Activated naive CD8-positive, alpha-beta T cell (primary cell): ENCODE results near the gene TIGAR.

Experiments used
- H3K27ac Mint-ChIP-seq: one replicate; pipeline ENCODE4 v1.8.0; 2021; ENCODE audit warnings: mixed read lengths
- H3K27me3 Mint-ChIP-seq: one replicate; pipeline ENCODE4 v1.8.0; 2021; ENCODE audit warnings: mixed read lengths
- H3K36me3 Mint-ChIP-seq: one replicate; pipeline ENCODE4 v1.8.0; 2021; ENCODE audit warnings: mixed read lengths
- H3K4me1 Mint-ChIP-seq: one replicate; pipeline ENCODE4 v1.8.0; 2021; ENCODE audit warnings: low read depth, mixed read lengths
- H3K4me3 Mint-ChIP-seq: one replicate; pipeline ENCODE4 v1.8.0; 2021; ENCODE audit warnings: mild to moderate bottlenecking, mixed read lengths
- H3K9me3 Mint-ChIP-seq: one replicate; pipeline ENCODE4 v1.8.0; 2021; ENCODE audit warnings: low read depth, mixed read lengths

Gene TIGAR

GRCh38 chr12:4288296-4289131, 32.5 kb upstream of the TIGAR start:
- peaks cover 20% of the 10 kb centered on the region for H3K36me3 Mint-ChIP-seq
- peak overlapping the region; percentile 61 for H3K4me3 Mint-ChIP-seq
- no peaks in the 10 kb centered on the region for H3K27me3 Mint-ChIP-seq
- H3K4me1 Mint-ChIP-seq = peaks cover 89% of the 10 kb centered on the region
- H3K27ac Mint-ChIP-seq = peak overlapping the region; percentile 86
- H3K9me3 Mint-ChIP-seq = no peaks in the 10 kb centered on the region

GRCh38 chr12:4289231-4289878, 31.7 kb upstream of the TIGAR start:
- H3K4me3 Mint-ChIP-seq = no peak overlapping the region
- H3K4me1 Mint-ChIP-seq = peaks cover 88% of the 10 kb centered on the region
- no peaks in the 10 kb centered on the region for H3K27me3 Mint-ChIP-seq
- H3K27ac Mint-ChIP-seq = no peak overlapping the region
- H3K9me3 Mint-ChIP-seq = no peaks in the 10 kb centered on the region
- H3K36me3 Mint-ChIP-seq = peaks cover 22% of the 10 kb centered on the region

DNA sequence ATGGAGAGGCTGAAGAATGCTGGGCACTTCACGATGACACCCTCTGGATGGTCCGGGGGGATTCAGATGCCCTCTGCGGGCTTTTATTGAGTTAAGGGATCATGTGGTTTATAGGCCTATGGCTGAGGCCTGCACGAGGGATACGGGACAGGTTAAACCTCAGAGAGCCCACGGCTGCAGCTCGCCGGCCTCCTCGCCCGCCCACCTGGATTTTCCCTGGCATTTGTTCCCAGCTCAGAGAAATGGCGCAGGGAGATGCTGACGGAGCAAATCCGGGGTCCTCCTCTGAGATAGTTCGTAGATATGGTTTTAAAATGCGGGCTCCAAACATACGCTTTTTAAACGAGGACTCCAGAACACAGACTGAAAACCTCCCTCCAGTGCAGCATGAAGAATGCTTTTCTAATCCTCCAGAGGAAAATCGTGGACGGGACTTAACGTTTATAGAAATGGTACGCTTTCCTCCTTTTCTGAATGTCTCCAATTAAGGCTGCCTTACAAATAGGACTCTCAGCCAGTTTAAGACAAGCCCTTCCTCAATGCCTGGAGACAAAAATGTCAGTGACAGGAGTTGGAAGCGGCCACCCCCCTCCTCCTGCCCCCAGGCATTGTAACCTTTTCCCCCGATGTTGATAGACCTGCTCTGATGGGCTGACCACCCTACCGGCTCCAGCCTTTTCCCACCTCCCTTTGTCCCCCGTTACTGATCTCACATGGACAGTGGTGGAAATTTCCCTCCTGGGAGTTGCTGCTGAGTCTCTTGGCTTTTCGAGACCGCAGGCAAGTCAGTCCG, 30.8 kb upstream of the TIGAR start:
- H3K36me3 Mint-ChIP-seq = peaks cover 24% of the 10 kb centered on the region
- peaks cover 93% of the 10 kb centered on the region for H3K4me1 Mint-ChIP-seq
- peak overlapping the region; percentile 82 for H3K27ac Mint-ChIP-seq
- H3K9me3 Mint-ChIP-seq = no peaks in the 10 kb centered on the region
- peak overlapping the region; percentile 53 for H3K4me3 Mint-ChIP-seq
- no peaks in the 10 kb centered on the region for H3K27me3 Mint-ChIP-seq

DNA sequence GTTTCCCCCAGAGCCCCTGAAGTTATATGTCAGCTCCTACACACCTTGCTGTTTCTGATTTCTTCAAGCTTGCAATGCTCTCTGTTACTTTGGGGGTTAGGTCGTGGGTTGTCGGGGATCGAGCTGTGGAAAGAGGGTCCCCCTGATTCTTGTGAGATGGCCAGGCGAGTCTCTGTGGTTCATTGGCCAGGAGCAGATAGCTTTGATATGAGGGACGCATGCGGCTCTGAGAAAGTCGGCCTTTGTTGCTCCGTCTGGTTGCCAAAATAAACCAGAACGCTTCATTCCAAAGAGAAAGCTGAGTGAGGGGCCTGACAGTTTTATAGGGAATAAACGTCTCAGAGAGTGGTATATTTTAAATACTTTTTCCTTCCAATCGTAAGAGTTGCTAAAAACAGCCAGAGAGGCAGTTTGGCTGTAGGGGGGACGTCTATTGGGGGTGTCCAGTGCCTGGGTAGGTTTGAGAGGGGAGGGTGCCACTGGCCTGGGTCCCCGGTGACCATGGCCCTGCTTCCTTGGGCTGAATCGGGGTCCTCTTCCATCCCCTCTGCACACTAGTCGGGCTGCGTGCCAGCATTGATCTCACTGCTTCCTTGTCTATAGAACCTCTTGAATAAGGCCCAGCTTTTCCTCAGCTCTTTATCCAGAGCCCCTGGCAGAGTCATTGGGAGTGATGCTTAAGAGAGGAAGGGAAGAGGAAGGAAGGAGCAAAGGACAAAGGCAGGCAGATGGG, 28.5 kb upstream of the TIGAR start:
- H3K27me3 Mint-ChIP-seq = no peaks in the 10 kb centered on the region
- peak overlapping the region; percentile 96 for H3K27ac Mint-ChIP-seq
- H3K36me3 Mint-ChIP-seq = peaks cover 15% of the 10 kb centered on the region
- no peaks in the 10 kb centered on the region for H3K9me3 Mint-ChIP-seq
- H3K4me3 Mint-ChIP-seq = peak overlapping the region; percentile 87
- peaks cover 82% of the 10 kb centered on the region for H3K4me1 Mint-ChIP-seq

DNA sequence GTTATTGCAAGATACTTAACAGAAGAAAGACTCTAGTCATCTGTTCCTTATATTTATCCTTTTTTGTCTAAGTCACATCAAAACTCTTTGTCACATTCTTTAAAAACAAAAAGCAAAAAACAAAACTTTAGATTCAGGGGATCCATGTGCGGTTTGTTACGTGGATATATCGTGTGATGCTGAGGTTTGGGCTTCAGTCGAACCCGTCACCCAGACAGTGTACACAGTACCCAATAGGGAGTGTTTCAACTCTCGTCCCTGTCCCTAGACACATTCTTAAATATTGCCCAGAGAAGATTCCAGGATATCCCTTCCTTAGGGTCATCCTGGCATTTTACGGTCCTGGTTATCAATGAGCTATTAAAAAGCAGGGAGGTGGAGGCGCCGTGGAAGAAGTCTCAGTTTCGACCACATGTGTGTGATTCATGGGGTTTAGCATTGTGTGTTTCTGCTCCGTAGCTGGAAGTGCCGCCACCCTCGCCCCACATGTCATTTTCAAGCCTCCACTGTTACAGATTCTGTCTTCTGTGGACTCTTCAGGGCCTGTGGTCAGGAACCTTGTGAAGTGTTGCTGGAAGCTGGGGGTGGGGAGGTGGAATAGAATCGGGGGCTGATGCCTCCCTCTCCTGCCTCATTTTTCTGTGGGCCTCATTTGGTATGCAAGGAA, 27.6 kb upstream of the TIGAR start:
- Mint-ChIP-seq H3K4me3 (peak overlapping the region; percentile 87), H3K27ac (peak overlapping the region; percentile 96), H3K4me1 (peaks cover 79% of the 10 kb centered on the region), H3K27me3 (no peaks in the 10 kb centered on the region), H3K36me3 (peaks cover 15% of the 10 kb centered on the region), H3K9me3 (no peaks in the 10 kb centered on the region)

DNA sequence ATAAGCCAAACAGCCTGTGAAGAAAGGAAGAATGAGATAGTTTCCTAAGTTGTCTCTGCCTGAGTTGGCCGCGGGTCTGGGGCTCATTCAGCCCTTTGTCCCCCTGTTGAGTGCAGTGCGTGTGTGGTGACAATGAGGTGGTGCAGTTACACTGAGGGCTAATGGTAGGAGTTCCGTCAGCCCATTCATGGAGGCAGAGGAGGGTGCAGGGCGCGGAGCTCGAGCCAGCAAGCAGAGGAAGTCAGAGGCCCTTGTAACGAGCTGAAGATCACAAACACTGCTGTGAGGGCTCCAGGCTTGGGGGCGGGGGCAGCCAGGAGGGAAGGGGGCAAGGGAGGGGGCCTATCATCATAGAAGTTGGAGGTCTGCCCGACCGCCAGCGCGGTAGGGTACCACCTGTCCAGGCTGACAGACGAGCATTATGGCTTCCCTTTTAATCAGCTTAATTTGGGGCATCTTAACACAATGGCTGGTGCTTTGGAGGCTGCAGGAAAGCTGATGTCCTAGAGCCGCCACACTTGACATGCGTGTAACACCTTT, 27.0 kb upstream of the TIGAR start:
- H3K4me1 Mint-ChIP-seq = peaks cover 76% of the 10 kb centered on the region
- peak overlapping the region; percentile 96 for H3K27ac Mint-ChIP-seq
- H3K4me3 Mint-ChIP-seq = peak overlapping the region; percentile 87
- no peaks in the 10 kb centered on the region for H3K27me3 Mint-ChIP-seq
- H3K9me3 Mint-ChIP-seq = no peaks in the 10 kb centered on the region
- H3K36me3 Mint-ChIP-seq = peaks cover 15% of the 10 kb centered on the region

DNA sequence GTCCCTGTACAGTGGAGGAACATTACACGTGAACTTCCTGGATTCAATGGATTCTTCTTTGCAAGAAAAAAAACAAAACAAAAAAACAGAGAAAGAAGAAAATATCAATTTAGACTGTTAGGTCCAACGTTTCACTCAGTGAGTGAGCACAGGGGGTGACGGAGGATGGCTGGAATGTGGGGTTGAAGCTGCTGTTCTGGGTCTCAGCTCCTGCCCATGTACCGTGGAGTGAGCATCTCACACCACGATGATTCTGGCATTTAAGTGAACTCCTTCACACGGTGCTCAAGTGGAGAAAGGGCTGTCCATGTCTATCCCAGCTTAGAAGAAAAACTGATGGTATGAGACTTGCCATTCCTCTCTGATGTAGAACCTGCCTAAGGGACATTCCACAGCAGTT, 24.3 kb upstream of the TIGAR start:
- Mint-ChIP-seq H3K36me3 (peaks cover 11% of the 10 kb centered on the region), H3K27me3 (no peaks in the 10 kb centered on the region), H3K4me1 (peaks cover 54% of the 10 kb centered on the region), H3K4me3 (no peak overlapping the region), H3K9me3 (no peaks in the 10 kb centered on the region), H3K27ac (peak overlapping the region; percentile 61)

- peaks cover 49% of the 10 kb centered on the region for H3K4me1 Mint-ChIP-seq
Observed at GRCh38 chr12:4297617-4298016, 23.4 kb upstream of the TIGAR start.

DNA sequence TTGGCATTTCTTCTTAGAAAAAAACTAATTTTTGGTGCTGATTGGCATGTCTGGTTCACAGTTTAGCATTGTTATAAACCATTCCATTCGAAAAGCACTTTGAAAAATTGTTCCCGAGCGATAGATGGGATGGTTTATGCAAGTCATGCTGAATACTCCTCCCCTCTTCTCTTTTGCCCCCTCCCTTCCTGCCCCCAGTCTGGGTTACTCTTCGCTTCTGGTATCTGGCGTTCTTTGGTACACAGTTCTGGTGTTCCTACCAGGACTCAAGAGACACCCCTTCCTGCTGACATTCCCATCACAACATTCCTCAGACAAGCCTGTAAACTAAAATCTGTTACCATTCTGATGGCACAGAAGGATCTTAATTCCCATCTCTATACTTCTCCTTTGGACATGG, 20.1 kb upstream of the TIGAR start:
- Mint-ChIP-seq H3K27me3 (no peaks in the 10 kb centered on the region), H3K27ac (peak overlapping the region; percentile 16), H3K9me3 (no peaks in the 10 kb centered on the region), H3K4me1 (peaks cover 23% of the 10 kb centered on the region), H3K36me3 (peaks cover 7% of the 10 kb centered on the region), H3K4me3 (no peak overlapping the region)

More at GRCh38 chr12:4297617-4298016, 23.4 kb upstream of the TIGAR start:
- Mint-ChIP-seq H3K36me3 (peaks cover 13% of the 10 kb centered on the region), H3K9me3 (no peaks in the 10 kb centered on the region), H3K27ac (peak overlapping the region; percentile 17), H3K4me3 (no peak overlapping the region), H3K27me3 (no peaks in the 10 kb centered on the region)

- H3K4me1 Mint-ChIP-seq = peaks cover 16% of the 10 kb centered on the region
- H3K27me3 Mint-ChIP-seq = no peaks in the 10 kb centered on the region
- peak overlapping the region; percentile 23 for H3K4me3 Mint-ChIP-seq
- H3K36me3 Mint-ChIP-seq = peaks cover 8% of the 10 kb centered on the region
- no peaks in the 10 kb centered on the region for H3K9me3 Mint-ChIP-seq
- peak overlapping the region; percentile 61 for H3K27ac Mint-ChIP-seq
Observed at GRCh38 chr12:4301932-4302501, 19.0 kb upstream of the TIGAR start.

DNA sequence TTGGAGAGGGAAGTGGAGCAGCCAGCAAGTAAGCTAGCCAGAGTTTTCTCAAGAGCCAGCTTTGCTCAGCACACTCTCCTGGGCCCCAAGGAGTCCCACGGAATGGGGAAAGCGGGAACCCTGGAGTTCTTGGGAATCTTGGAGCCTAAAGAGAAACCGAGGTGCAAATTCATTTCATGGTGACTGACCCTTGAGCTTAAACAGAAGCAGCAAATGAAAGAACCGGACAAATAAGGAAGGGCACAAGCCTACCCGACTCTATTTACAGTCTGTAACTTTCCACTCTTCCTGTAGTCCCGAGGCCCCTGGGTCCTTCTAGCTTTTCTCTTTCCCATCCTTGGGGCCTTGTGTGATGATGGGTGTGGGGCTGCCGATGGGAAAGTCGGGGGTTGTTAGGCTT, 18.1 kb upstream of the TIGAR start:
- peak overlapping the region; percentile 61 for H3K27ac Mint-ChIP-seq
- no peaks in the 10 kb centered on the region for H3K9me3 Mint-ChIP-seq
- peaks cover 12% of the 10 kb centered on the region for H3K4me1 Mint-ChIP-seq
- no peak overlapping the region for H3K4me3 Mint-ChIP-seq
- H3K36me3 Mint-ChIP-seq = peaks cover 11% of the 10 kb centered on the region
- no peaks in the 10 kb centered on the region for H3K27me3 Mint-ChIP-seq

GRCh38 chr12:4303750-4304149, 17.3 kb upstream of the TIGAR start:
- H3K27me3 Mint-ChIP-seq = no peaks in the 10 kb centered on the region
- peaks cover 11% of the 10 kb centered on the region for H3K36me3 Mint-ChIP-seq
- no peaks in the 10 kb centered on the region for H3K9me3 Mint-ChIP-seq
- peaks cover 8% of the 10 kb centered on the region for H3K4me1 Mint-ChIP-seq
- H3K4me3 Mint-ChIP-seq = no peak overlapping the region
- peak overlapping the region; percentile 76 for H3K27ac Mint-ChIP-seq

GRCh38 chr12:4307593-4308333, 13.2 kb upstream of the TIGAR start:
- no peak overlapping the region for H3K27ac Mint-ChIP-seq
- no peaks in the 10 kb centered on the region for H3K9me3 Mint-ChIP-seq
- H3K36me3 Mint-ChIP-seq = peaks cover 6% of the 10 kb centered on the region
- no peaks in the 10 kb centered on the region for H3K27me3 Mint-ChIP-seq
- no peak overlapping the region for H3K4me3 Mint-ChIP-seq
- H3K4me1 Mint-ChIP-seq = peaks cover 4% of the 10 kb centered on the region
